HG02884 (cell line): ENCODE data around the gene HPGDS.
"Not testable (repeated sequence)": the region's sequence is repeated elsewhere in the genome, so short reads cannot be mapped to it uniquely, and the experiment has no call there.

Experiments used
- ATAC-seq: cut with Tn5 transposase; IDR thresholded peaks from one replicate; pipeline ENCODE4 v1.9.1; 2021; ENCODE audit warnings: mild to moderate bottlenecking, moderate library complexity; ENCODE audit not compliant: unreplicated experiment

HPGDS gene

GRCh38 chr4:94332983-94333590, 9.5 kb downstream of the HPGDS start:
- ATAC-seq: no peak

GRCh38 chr4:94329933-94330332, 12.7 kb downstream of the HPGDS start:
- ATAC-seq: no peak

GRCh38 chr4:94325835-94326234, 16.8 kb downstream of the HPGDS start:
- ATAC-seq: no peak

- ATAC-seq: not testable (repeated sequence)
Measured at GRCh38 chr4:94319927-94320326, 22.7 kb downstream of the HPGDS start.

- ATAC-seq: no peak
Measured at GRCh38 chr4:94307231-94307871, 35.3 kb downstream of the HPGDS start.

- ATAC-seq: no peak
Measured at GRCh38 chr4:94306713-94307112, 35.9 kb downstream of the HPGDS start.

GRCh38 chr4:94305466-94306225, 37.0 kb downstream of the HPGDS start:
- ATAC-seq: no peak

GRCh38 chr4:94304365-94304971, 38.2 kb downstream of the HPGDS start:
- peak; percentile 68 for ATAC-seq

- ATAC-seq: no peak
Measured at GRCh38 chr4:94302191-94302590, 40.4 kb downstream of the HPGDS start.

GRCh38 chr4:94298725-94299252, 43.8 kb downstream of the HPGDS start:
- no peak for ATAC-seq

GRCh38 chr4:94295473-94295872, 47.2 kb downstream of the HPGDS start:
- ATAC-seq: not testable (repeated sequence)

GRCh38 chr4:94293981-94294380, 48.7 kb downstream of the HPGDS start:
- not testable (repeated sequence) for ATAC-seq

- ATAC-seq: no peak
Measured at GRCh38 chr4:94290245-94290644, 52.4 kb downstream of the HPGDS start.

GRCh38 chr4:94285666-94286065, 57.0 kb downstream of the HPGDS start:
- ATAC-seq: no peak

- no peak for ATAC-seq
Measured at GRCh38 chr4:94284889-94285288, 57.7 kb downstream of the HPGDS start.

- no peak for ATAC-seq
Measured at GRCh38 chr4:94278781-94279180, 63.9 kb downstream of the HPGDS start.

GRCh38 chr4:94277534-94277933, 65.1 kb downstream of the HPGDS start:
- no peak for ATAC-seq

- no peak for ATAC-seq
Measured at GRCh38 chr4:94276204-94276603, 66.4 kb downstream of the HPGDS start.

- no peak for ATAC-seq
Measured at GRCh38 chr4:94274912-94275311, 67.7 kb downstream of the HPGDS start.

- ATAC-seq: no peak
Measured at GRCh38 chr4:94271248-94271647, 71.4 kb downstream of the HPGDS start.

- ATAC-seq: no peak
Measured at GRCh38 chr4:94267037-94267436, 75.6 kb downstream of the HPGDS start.
